Progenitor cell of endocrine pancreas (in vitro differentiated cells): ENCODE results near the gene TBC1D19. TPM values are rescaled to one million over a fixed set of nuclear protein-coding genes. Genes with fewer than 3 reads are reported as not detected.
"Not testable (repeated sequence)": the region's sequence is repeated elsewhere in the genome, so short reads cannot be mapped to it uniquely, and the experiment has no call there.

Experiments
- DNase-seq: peaks from one replicate; pipeline ENCODE4 v3.0.0; 2021; ENCODE audit warnings: low spot score; ENCODE audit not compliant: unreplicated experiment
- H3K27ac Mint-ChIP-seq: 2 replicates; pipeline ENCODE4 v1.8.0; 2021; ENCODE audit warnings: mild to moderate bottlenecking, moderate library complexity, mixed read lengths
- H3K27me3 Mint-ChIP-seq: 2 replicates; pipeline ENCODE4 v1.8.0; 2021; ENCODE audit warnings: mixed read lengths
- H3K36me3 Mint-ChIP-seq: 2 replicates; pipeline ENCODE4 v1.8.0; 2022; ENCODE audit warnings: mixed read lengths; ENCODE audit not compliant: insufficient read depth
- H3K4me1 Mint-ChIP-seq: 2 replicates; pipeline ENCODE4 v1.8.0; 2021; ENCODE audit warnings: low read depth, mixed read lengths
- H3K4me3 Mint-ChIP-seq: 2 replicates; pipeline ENCODE4 v1.8.0; 2021; ENCODE audit warnings: low read depth, mild to moderate bottlenecking, moderate library complexity, mixed read lengths
- H3K9me3 Mint-ChIP-seq: 2 replicates; pipeline ENCODE4 v1.8.0; 2021; ENCODE audit warnings: low read depth, mixed read lengths
- total RNA-seq: library from RNA; stranded (reverse); gene quantifications from 2 replicates; pipeline ENCODE4 v1.2.1, GENCODE V29; 2021
- TF ChIP-seq, protein P1 (sequence below): fragments of 200-600 bp; sonication (generic); IDR thresholded peaks from one replicate; pipeline ENCODE4 v1.5.0; 2021; ENCODE audit warnings: antibody characterized with exemption, mild to moderate bottlenecking; ENCODE audit not compliant: unreplicated experiment

Gene TBC1D19
- total RNA-seq, 1 donor from 2014 or later, result 28.8 TPM

DNA sequence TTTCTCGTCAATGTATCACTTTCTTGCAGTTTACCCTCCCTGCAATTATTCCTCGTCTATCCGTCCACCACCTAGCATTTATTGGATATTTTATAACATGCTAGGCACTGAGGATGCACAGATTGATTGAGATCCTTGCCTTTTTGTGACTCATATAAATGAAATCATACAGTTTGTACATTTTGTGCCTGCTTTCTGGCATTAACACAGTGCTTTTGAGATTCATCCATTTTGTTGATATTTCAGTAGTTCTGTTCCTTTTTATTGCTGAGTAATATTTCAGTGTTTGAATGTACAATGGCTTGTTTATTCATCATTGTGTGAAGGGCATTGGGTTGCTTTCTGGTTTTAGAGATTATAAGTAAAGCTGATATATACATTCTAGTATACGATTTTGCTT, 841 bp downstream of the TBC1D19 start:
- H3K9me3 Mint-ChIP-seq, result peaks cover 6% of the 10 kb centered on the region
- H3K4me1 Mint-ChIP-seq, result peaks cover 18% of the 10 kb centered on the region
- TF ChIP-seq, protein P1, sequence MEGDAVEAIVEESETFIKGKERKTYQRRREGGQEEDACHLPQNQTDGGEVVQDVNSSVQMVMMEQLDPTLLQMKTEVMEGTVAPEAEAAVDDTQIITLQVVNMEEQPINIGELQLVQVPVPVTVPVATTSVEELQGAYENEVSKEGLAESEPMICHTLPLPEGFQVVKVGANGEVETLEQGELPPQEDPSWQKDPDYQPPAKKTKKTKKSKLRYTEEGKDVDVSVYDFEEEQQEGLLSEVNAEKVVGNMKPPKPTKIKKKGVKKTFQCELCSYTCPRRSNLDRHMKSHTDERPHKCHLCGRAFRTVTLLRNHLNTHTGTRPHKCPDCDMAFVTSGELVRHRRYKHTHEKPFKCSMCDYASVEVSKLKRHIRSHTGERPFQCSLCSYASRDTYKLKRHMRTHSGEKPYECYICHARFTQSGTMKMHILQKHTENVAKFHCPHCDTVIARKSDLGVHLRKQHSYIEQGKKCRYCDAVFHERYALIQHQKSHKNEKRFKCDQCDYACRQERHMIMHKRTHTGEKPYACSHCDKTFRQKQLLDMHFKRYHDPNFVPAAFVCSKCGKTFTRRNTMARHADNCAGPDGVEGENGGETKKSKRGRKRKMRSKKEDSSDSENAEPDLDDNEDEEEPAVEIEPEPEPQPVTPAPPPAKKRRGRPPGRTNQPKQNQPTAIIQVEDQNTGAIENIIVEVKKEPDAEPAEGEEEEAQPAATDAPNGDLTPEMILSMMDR, result no peak
- H3K27me3 Mint-ChIP-seq, result no peaks in the 10 kb centered on the region
- H3K4me3 Mint-ChIP-seq, result peak overlapping the region; percentile 97
- no peak for DNase-seq
- peak overlapping the region; percentile 92 for H3K27ac Mint-ChIP-seq
- peaks cover 12% of the 10 kb centered on the region for H3K36me3 Mint-ChIP-seq

DNA sequence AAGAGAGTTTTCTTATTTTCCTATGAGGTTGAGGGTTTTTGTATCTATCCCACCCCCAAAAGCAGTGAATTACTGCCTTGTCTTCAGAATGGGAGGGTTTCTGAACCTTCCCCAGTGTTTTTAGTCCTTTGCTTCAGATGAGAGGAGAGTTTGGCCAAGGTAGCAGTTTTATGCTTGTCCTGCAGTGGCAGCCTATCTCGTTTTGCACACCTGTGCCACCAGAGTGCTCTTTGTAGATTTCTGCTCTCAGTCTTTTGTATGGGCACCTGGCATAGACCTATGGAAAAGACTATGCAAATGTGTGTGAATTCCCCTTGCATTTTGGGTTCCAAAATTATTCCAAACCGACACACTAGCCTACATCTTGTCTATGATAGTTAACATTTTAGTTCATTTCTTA, 5.8 kb downstream of the TBC1D19 start:
- H3K27ac Mint-ChIP-seq, result peak overlapping the region; percentile 10
- DNase-seq, result no peak
- peaks cover 27% of the 10 kb centered on the region for H3K4me1 Mint-ChIP-seq
- no peaks in the 10 kb centered on the region for H3K27me3 Mint-ChIP-seq
- H3K4me3 Mint-ChIP-seq, result no peak overlapping the region
- H3K9me3 Mint-ChIP-seq, result peaks cover 20% of the 10 kb centered on the region
- H3K36me3 Mint-ChIP-seq, result peaks cover 25% of the 10 kb centered on the region
- TF ChIP-seq, protein P1, result no peak

DNA sequence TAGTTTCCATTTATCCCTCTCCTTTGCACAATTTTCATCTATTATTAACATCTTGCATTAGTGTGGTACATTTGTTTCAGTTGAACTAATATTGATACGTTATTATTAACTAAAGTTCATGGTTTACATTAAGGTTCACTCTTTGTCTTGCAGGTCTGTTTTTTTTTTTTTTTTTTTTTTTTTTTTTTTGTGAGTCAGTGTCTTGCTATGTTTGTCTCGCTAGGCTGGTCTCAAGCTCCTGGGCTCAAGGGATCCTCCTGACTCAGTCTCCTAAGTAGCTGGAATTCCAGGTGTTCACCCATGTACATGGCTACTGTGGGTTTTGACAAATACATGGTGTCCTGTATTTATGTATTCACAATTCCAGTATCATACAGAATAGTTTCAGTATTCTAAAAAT, 6.8 kb downstream of the TBC1D19 start:
- Mint-ChIP-seq H3K4me3 (no peak overlapping the region), H3K27me3 (no peaks in the 10 kb centered on the region), H3K27ac (no peak overlapping the region), H3K36me3 (peaks cover 31% of the 10 kb centered on the region), H3K4me1 (peaks cover 22% of the 10 kb centered on the region), H3K9me3 (peaks cover 28% of the 10 kb centered on the region)
- TF ChIP-seq, protein P1, result no peak
- no peak for DNase-seq

DNA sequence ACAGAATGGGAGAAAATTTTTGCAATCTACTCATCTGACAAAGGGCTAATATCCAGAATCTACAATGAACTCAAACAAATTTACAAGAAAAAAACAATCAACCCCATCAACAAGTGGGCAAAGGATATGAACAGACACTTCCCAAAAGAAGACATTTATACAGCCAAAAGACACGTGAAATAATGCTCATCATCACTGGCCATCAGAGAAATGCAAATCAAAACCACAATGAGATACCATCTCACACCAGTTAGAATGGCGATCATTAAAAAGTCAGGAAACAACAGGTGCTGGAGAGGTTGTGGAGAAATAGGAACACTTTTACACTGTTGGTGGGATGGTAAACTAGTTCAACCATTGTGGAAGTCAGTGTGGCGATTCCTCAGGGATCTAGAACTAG, 9.7 kb downstream of the TBC1D19 start:
- not testable (repeated sequence) for H3K27me3 Mint-ChIP-seq, H3K4me3 Mint-ChIP-seq, H3K27ac Mint-ChIP-seq, DNase-seq
- Mint-ChIP-seq H3K36me3 (peaks cover 22% of the 10 kb centered on the region), H3K4me1 (peaks cover 22% of the 10 kb centered on the region), H3K9me3 (peaks cover 24% of the 10 kb centered on the region)

DNA sequence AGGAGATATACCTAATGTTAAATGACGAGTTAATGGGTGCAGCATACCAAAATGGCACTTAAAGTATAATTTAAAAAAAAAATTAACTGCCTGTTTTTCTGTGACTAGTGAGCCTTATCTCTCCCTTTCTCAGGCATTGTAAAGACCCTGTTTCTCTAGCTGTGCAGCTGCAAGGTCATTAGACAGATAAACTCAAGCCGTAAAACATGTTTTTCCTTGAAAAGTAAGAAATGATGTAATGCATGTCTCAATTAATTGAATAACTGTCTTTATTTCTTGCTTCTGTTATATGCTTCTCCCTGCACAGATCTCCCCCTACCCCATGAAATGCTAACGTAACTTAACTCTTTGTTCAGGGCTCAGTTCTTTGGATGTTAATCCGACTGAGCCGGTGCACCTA, 10.5 kb downstream of the TBC1D19 start:
- peak overlapping the region; percentile 14 for H3K27ac Mint-ChIP-seq
- H3K27me3 Mint-ChIP-seq, result no peaks in the 10 kb centered on the region
- peaks cover 22% of the 10 kb centered on the region for H3K36me3 Mint-ChIP-seq
- TF ChIP-seq, protein P1, result no peak
- no peak overlapping the region for H3K4me3 Mint-ChIP-seq
- H3K4me1 Mint-ChIP-seq, result peaks cover 22% of the 10 kb centered on the region
- DNase-seq, result no peak
- H3K9me3 Mint-ChIP-seq, result peaks cover 22% of the 10 kb centered on the region

DNA sequence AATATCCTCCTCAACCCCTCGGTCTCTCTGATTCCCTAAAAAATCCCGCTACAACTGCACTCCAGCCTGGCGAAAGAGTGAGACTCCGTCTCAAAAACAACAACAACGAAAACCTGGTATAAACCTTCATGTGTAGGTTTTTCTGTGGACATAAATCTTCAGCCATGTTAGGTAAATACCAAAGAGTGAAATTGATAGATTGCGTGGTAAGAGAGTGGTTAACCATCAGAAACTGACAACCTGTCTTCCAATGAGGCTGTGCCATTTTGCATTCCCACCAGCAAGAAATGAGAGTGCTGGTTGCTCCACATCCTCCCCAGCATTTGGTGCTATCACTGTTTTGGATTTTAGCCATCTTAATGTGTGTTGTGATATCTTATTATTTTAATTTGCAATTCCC, 10.9 kb downstream of the TBC1D19 start:
- Mint-ChIP-seq H3K9me3 (peaks cover 22% of the 10 kb centered on the region), H3K4me3 (no peak overlapping the region), H3K27ac (peak overlapping the region; percentile 58), H3K36me3 (peaks cover 22% of the 10 kb centered on the region), H3K4me1 (peaks cover 22% of the 10 kb centered on the region), H3K27me3 (no peaks in the 10 kb centered on the region)
- DNase-seq, result no peak
- TF ChIP-seq, protein P1, result no peak
